ENCODE data around the gene VIP.

GRCh38 chr6:152765331-152765730 is 14.7 kb downstream of the VIP start:
- TF ChIP-seq CTCF (IDR thresholded peaks at IDR 0.05) (no peak), POLR2A (IDR thresholded peaks at IDR 0.05) (no peak)
